Ureter (tissue), 1 donor: Measurements from ENCODE around the gene HOXA10. TPM values are rescaled to one million over a fixed set of nuclear protein-coding genes. Genes with fewer than 3 reads are reported as not detected.

Source experiments
- total RNA-seq: library from RNA; stranded (reverse); gene quantifications from one replicate; pipeline ENCODE4 v1.2.4, GENCODE V29; 2023
- donor health status: DM: yes; HTN: yes; CAD: no.

The HOXA10 gene
- total RNA-seq, 1 donor from 2014 or later: 15.3 TPM

Other genes with a start within 250 kb of the HOXA10 start
- 18.8 TPM for gene HOXA1, start 78.3 kb downstream of the HOXA10 start, total RNA-seq
- gene HOXA2, start 71.6 kb downstream of the HOXA10 start, total RNA-seq: 1.8 TPM
- 9.4 TPM for gene HOXA4, start 43.6 kb downstream of the HOXA10 start, total RNA-seq
- gene HOXA5, start 30.6 kb downstream of the HOXA10 start, total RNA-seq: 10.4 TPM
- gene HOXA6, start 26.5 kb downstream of the HOXA10 start, total RNA-seq: 8.5 TPM
- 16.0 TPM for gene HOXA3, start 21.7 kb downstream of the HOXA10 start, total RNA-seq
- 6.3 TPM for gene HOXA7, start 17.6 kb downstream of the HOXA10 start, total RNA-seq
- gene HOXA9, start 8.8 kb downstream of the HOXA10 start, total RNA-seq: 7.4 TPM
- 16.6 TPM for gene HOXA11, start 10.9 kb upstream of the HOXA10 start, total RNA-seq
- gene HOXA13, start 25.8 kb upstream of the HOXA10 start, total RNA-seq: 15.6 TPM
- gene EVX1, start 68.5 kb upstream of the HOXA10 start, total RNA-seq: 5.6 TPM